DOHH2 (cell line): ENCODE data around the gene ING2.

Experiments used
- CTCF ChIP-seq: fragments of 200-600 bp; sonication (generic); IDR thresholded peaks from one replicate; pipeline ENCODE4 v1.5.1; 2014; ENCODE audit warnings: antibody characterized with exemption, mild to moderate bottlenecking, low read depth, low read length; ENCODE audit not compliant: poor library complexity, severe bottlenecking
- EZH2phosphoT487 ChIP-seq: fragments of 200-600 bp; sonication (generic); IDR thresholded peaks from 2 replicates; pipeline ENCODE4 v1.6.1; 2017; ENCODE audit warnings: borderline replicate concordance, mild to moderate bottlenecking, antibody characterized with exemption, low read length, moderate library complexity, mixed read lengths

- TF ChIP-seq CTCF (no peak), EZH2phosphoT487 (no peak)
Measured at GRCh38 chr4:183532821-183533220, 28.0 kb downstream of the ING2 start.
